Lung (tissue), 12 donors: Measurements from ENCODE around the gene SESTD1. TPM values are rescaled to one million over a fixed set of nuclear protein-coding genes. Genes with fewer than 3 reads are reported as not detected.
"Not testable (repeated sequence)": the region's sequence is repeated elsewhere in the genome, so short reads cannot be mapped to it uniquely, and the experiment has no call there.

Experiments
- ATAC-seq: fragments of 200-7000 bp; cut with Tn5 transposase; one replicate; pipeline ENCODE4 v1.9.1; 2020; ENCODE audit warnings: moderate number of reproducible peaks; ENCODE audit not compliant: insufficient read depth, low FRiP score
- DNase-seq, 3 donors: peaks; one replicate each; pipeline ENCODE4 v3.0.0-alpha.2; 2013 to 2017
- H3K27ac ChIP-seq, 2 donors: one replicate each; pipeline ENCODE4 v1.5.1; 2013; ENCODE audit warnings: mild to moderate bottlenecking in 2 of 2, moderate library complexity in 2 of 2, control low read depth in 1 of 2, inconsistent platforms in 1 of 2, low read depth in 1 of 2, low read length in 1 of 2
- H3K27me3 ChIP-seq, 3 donors: one replicate each; pipeline ENCODE4 v1.5.1; 2013; ENCODE audit warnings: low read length in 2 of 3; ENCODE audit not compliant: control insufficient read depth in 3 of 3, insufficient read depth in 3 of 3
- H3K36me3 ChIP-seq, 4 donors: one replicate each; pipeline ENCODE4 v1.5.1; 2013; ENCODE audit warnings: low read length in 4 of 4, mild to moderate bottlenecking in 1 of 4, moderate library complexity in 1 of 4; ENCODE audit not compliant: control insufficient read depth in 4 of 4, insufficient read depth in 4 of 4
- H3K4me1 ChIP-seq, 5 donors: one replicate each; pipeline ENCODE4 v1.5.1; 2013; ENCODE audit warnings: low read length in 5 of 5, mild to moderate bottlenecking in 2 of 5, moderate library complexity in 1 of 5; ENCODE audit not compliant: control insufficient read depth in 5 of 5, insufficient read depth in 5 of 5
- H3K4me3 ChIP-seq: one replicate; pipeline ENCODE4 v1.5.1; 2013; ENCODE audit warnings: mild to moderate bottlenecking, control low read depth, moderate library complexity
- H3K9ac ChIP-seq, 2 donors: one replicate each; pipeline ENCODE4 v1.5.1; 2013; ENCODE audit warnings: low read length in 2 of 2, control low read depth in 1 of 2; ENCODE audit not compliant: insufficient read depth in 1 of 2
- H3K9me3 ChIP-seq, 4 donors: one replicate each; pipeline ENCODE4 v1.5.1; 2013; ENCODE audit warnings: low read length in 3 of 4, mild to moderate bottlenecking in 1 of 4, moderate library complexity in 1 of 4; ENCODE audit not compliant: control insufficient read depth in 4 of 4, insufficient read depth in 3 of 4
- WGBS, 2 donors: extraction: QIAGEN DNeasy Blood & Tissue Kit; methylation state at CpG; one replicate each; pipeline ENCODE4 v1.1.7; 2013; 5-methylcytosine and 5-hydroxymethylcytosine counted together
- polyA plus RNA-seq, 2 donors: library from polyadenylated mRNA; stranded (reverse); fragments of 200-250 nt; gene quantifications; one replicate each; pipeline ENCODE4 v1.2.1, GENCODE V29; 2013
- total RNA-seq, 2 donors: library from RNA; depleted of rRNA in 1 of 2; stranded (reverse); fragments of >200 nt in 1 of 2; gene quantifications; one replicate each; pipeline ENCODE4 v1.2.1, GENCODE V29; 2014 to 2021
- TF ChIP-seq, protein P1 (sequence below): IDR thresholded peaks from 2 replicates; pipeline ENCODE4 v1.5.1; 2012; ENCODE audit warnings: mild to moderate bottlenecking; ENCODE audit errors: control extremely low read depth, extremely low read depth
- donor health status: control.
- donor health status: control.
- donor health status: Bipolar disorder and iron deficiency.
- donor health status: healthy.
- donor health status: DM: yes; HTN: yes; CAD: no.

Gene SESTD1
- total and polyA plus RNA-seq, 4 donors = 11.2 to 96.4 (median 49.3) TPM

DNA sequence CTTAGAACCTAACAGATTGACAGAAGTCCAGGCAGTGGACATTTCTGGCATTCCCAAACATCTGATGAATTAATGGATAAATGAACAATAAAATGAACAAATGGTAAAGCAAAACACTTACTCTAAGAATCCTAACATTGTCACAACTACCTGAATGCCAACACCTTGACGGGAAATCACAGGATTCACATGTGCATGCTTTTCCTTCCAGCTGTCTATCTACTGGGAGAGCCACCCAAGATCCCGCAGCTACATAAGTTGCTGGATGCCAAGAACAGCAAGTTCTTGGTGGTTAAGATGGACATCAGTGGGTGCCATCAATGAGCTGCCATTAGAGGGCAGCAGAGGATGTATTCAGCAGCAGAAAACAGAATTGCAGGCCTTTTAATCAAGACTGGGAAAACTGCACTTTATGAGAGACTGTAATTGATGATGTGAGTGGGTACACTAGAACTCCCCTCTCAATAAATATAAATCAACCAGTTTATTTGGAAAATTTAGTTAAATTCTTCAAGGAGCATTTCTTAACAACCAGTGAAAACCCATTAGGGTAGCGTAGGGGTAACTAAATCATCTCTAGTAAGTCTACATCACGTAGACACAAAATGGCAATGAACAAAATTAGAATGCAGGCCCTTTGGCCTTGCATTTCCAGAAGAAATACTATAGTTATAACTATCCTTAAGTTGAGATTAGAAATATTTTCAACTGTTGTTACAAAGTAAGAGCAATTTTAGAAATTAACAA is 45.6 kb downstream of the SESTD1 start:
- DNase-seq = peak; percentile 68 to 87 (median 75)
- ATAC-seq = peak; percentile 58
- Histone ChIP-seq H3K27me3 (no peaks in the 10 kb centered on the region), H3K27ac (no peak overlapping the region), H3K9me3 (no peaks in the 10 kb centered on the region), H3K36me3 (no peaks in the 10 kb centered on the region), H3K4me1 (peaks cover 0 to 2% (median 0%) of the 10 kb centered on the region in 5 donors), H3K9ac (no peak overlapping the region), H3K4me3 (no peak overlapping the region)
- 60 to 74% methylated on average over 4 of the region's 4 CpGs for WGBS, 2 donors
- TF ChIP-seq, protein P1, sequence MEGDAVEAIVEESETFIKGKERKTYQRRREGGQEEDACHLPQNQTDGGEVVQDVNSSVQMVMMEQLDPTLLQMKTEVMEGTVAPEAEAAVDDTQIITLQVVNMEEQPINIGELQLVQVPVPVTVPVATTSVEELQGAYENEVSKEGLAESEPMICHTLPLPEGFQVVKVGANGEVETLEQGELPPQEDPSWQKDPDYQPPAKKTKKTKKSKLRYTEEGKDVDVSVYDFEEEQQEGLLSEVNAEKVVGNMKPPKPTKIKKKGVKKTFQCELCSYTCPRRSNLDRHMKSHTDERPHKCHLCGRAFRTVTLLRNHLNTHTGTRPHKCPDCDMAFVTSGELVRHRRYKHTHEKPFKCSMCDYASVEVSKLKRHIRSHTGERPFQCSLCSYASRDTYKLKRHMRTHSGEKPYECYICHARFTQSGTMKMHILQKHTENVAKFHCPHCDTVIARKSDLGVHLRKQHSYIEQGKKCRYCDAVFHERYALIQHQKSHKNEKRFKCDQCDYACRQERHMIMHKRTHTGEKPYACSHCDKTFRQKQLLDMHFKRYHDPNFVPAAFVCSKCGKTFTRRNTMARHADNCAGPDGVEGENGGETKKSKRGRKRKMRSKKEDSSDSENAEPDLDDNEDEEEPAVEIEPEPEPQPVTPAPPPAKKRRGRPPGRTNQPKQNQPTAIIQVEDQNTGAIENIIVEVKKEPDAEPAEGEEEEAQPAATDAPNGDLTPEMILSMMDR = peak; percentile 83

DNA sequence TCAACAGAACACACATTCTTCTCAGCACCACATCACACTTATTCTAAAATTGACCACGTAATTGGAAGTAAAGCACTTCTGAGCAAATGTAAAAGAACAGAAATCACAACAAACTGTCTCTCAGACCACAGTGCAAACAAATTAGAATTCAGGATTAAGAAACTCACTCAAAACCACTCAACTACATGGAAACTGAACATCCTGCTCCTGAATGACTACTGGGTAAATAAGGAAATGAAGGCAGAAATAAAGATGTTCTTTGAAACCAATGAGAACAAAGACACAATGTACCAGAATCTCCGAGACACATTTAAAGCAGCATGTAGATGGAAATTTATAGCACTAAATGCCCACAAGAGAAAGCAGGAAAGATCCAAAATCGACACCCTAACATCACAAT is 50.0 kb downstream of the SESTD1 start:
- not testable (repeated sequence) for H3K36me3 ChIP-seq, H3K27ac ChIP-seq, H3K4me3 ChIP-seq, H3K27me3 ChIP-seq, DNase-seq, H3K4me1 ChIP-seq, ATAC-seq, H3K9ac ChIP-seq
- WGBS, 2 donors = 88% methylated on average over 3 of the region's 3 CpGs; no CpG with 5 or more reads in 1 of the 2 donors
- H3K9me3 ChIP-seq = peaks cover 0 to 14% (median 0%) of the 10 kb centered on the region in 4 donors

DNA sequence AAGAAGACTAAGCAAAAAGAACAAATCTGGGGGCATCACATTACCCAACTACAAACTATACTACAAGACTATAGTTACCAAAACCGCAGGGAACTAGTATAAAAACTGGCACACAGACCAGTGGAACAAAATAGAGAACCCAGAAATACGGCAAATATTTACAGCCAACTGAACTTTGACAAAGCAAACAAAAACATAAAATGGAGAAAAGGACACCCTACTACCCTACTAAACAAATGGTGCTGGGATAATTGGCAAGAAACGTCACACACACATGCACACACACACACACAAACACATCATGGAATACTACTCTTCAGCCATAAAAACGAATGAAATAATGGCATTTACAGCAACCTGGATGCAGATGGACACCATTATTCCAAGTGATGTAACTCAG is 53.3 kb downstream of the SESTD1 start:
- H3K4me1 ChIP-seq = no peaks in the 10 kb centered on the region
- H3K36me3 ChIP-seq = no peaks in the 10 kb centered on the region
- TF ChIP-seq, protein P1 = no peak
- WGBS, 2 donors = 94% methylated on average over 4 of the region's 4 CpGs; no CpG with 5 or more reads in 1 of the 2 donors
- H3K9me3 ChIP-seq = peaks cover 0 to 19% (median 0%) of the 10 kb centered on the region in 4 donors
- no peak overlapping the region for H3K4me3 ChIP-seq
- no peaks in the 10 kb centered on the region for H3K27me3 ChIP-seq
- H3K27ac ChIP-seq = no peak overlapping the region
- no peak overlapping the region for H3K9ac ChIP-seq
- DNase-seq = no peak
- ATAC-seq = no peak

DNA sequence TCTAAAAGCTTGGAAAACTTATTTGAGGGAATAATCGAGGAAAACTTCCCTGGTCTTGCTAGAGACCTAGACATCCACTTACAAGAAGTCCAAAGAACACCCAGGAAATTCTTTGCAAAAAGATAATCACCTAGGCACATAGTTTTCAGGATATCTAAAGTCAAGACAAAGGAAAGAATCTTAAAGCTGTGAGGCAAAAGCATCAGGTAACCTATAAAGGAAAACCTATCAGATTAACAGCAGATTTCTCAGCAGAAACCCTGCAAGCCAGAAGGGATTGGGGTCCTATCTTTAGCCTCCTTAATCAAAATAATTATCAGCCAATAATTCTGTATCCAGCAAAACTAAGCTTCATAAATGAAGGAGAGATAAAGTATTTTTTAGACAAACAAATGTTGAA is 56.4 kb downstream of the SESTD1 start:
- WGBS, 2 donors = 100% methylated on average over 1 of the region's 1 CpG; no CpG with 5 or more reads in 1 of the 2 donors
- DNase-seq, H3K27me3 ChIP-seq, H3K4me3 ChIP-seq, H3K36me3 ChIP-seq, H3K27ac ChIP-seq, ATAC-seq, H3K9ac ChIP-seq, H3K4me1 ChIP-seq: not testable (repeated sequence)
- peaks cover 0 to 27% (median 0%) of the 10 kb centered on the region in 4 donors for H3K9me3 ChIP-seq
